Fibroblast of lung (primary cell): Measurements from ENCODE around the gene LPIN2. TPM values are rescaled to one million over a fixed set of nuclear protein-coding genes. Genes with fewer than 3 reads are reported as not detected.

ENCODE experiments used
- DNase-seq, 2 donors: peaks; one replicate each; pipeline versions ENCODE4 v3.0.0 to v3.0.0-alpha.2; 2010; ENCODE audit warnings: low read depth in 2 of 2
- H2AFZ ChIP-seq: 2 replicates; pipeline ENCODE4 v1.5.1; 2012; ENCODE audit warnings: low read length, control low read depth, inconsistent platforms
- H3K27ac ChIP-seq: 2 replicates; pipeline ENCODE4 v1.5.1; 2011; ENCODE audit warnings: low read length, control low read depth; ENCODE audit not compliant: insufficient read depth
- H3K27me3 ChIP-seq: 2 replicates; pipeline ENCODE4 v1.5.1; 2011; ENCODE audit warnings: mild to moderate bottlenecking, low read length; ENCODE audit not compliant: control insufficient read depth, insufficient read depth
- H3K36me3 ChIP-seq: 2 replicates; pipeline ENCODE4 v1.5.1; 2011; ENCODE audit warnings: low read length; ENCODE audit not compliant: control insufficient read depth, insufficient read depth
- H3K4me1 ChIP-seq: 2 replicates; pipeline ENCODE4 v1.5.1; 2011; ENCODE audit warnings: low read length; ENCODE audit not compliant: control insufficient read depth, insufficient read depth; ENCODE audit errors: extremely low read depth
- H3K4me2 ChIP-seq: 2 replicates; pipeline ENCODE4 v1.5.1; 2011; ENCODE audit warnings: low read length, control low read depth; ENCODE audit not compliant: insufficient read depth; ENCODE audit errors: extremely low read depth
- H3K4me3 ChIP-seq, 4 experiments: fragments of 200-600 bp in 1 of 4; sonication (generic) in 1 of 4; replicated peaks in 1 of 4; 2 replicates each; pipeline ENCODE4 v1.5.1; 2011 to 2016; ENCODE audit warnings: low read length in 4 of 4, low read depth in 3 of 4, mild to moderate bottlenecking in 3 of 4, control low read depth in 2 of 4, inconsistent platforms in 1 of 4, mixed read lengths in 1 of 4; ENCODE audit not compliant: insufficient read depth in 1 of 4; ENCODE audit errors: control extremely low read depth in 1 of 4
- H3K79me2 ChIP-seq: 2 replicates; pipeline ENCODE4 v1.5.1; 2012; ENCODE audit warnings: mild to moderate bottlenecking, low read length, inconsistent platforms; ENCODE audit not compliant: control insufficient read depth, insufficient read depth
- H3K9ac ChIP-seq: 2 replicates; pipeline ENCODE4 v1.5.1; 2011; ENCODE audit warnings: mild to moderate bottlenecking, low read length, control low read depth; ENCODE audit not compliant: insufficient read depth
- H3K9me3 ChIP-seq: 2 replicates; pipeline ENCODE4 v1.5.1; 2012; ENCODE audit warnings: low read depth, low read length; ENCODE audit not compliant: control insufficient read depth, insufficient read depth
- H4K20me1 ChIP-seq: 2 replicates; pipeline ENCODE4 v1.5.1; 2011; ENCODE audit warnings: low read length; ENCODE audit not compliant: control insufficient read depth, insufficient read depth; ENCODE audit errors: extremely low read depth
- CTCF ChIP-seq, 2 donors: IDR thresholded peaks in 1 of 2; conservative IDR thresholded peaks in 1 of 2; 1 replicate in 1 of 2; 2 replicates in 1 of 2; pipeline ENCODE4 v1.5.1; 2011 to 2012; ENCODE audit warnings: low read length in 2 of 2, control low read depth in 1 of 2, inconsistent platforms in 1 of 2, low read depth in 1 of 2, mild to moderate bottlenecking in 1 of 2
- EZH2 ChIP-seq: IDR thresholded peaks from 2 replicates; pipeline ENCODE4 v1.5.1; 2012; ENCODE audit warnings: low read length, control low read depth, mild to moderate bottlenecking; ENCODE audit errors: missing control alignments
- polyA plus RNA-seq, 2 donors: library from polyadenylated mRNA; depleted of rRNA in 1 of 2; stranded (reverse) in 1 of 2; unstranded in 1 of 2; fragments of >200 nt; gene quantifications; 2 replicates each; pipeline ENCODE4 v1.2.1, GENCODE V29; 2011 to 2012; ENCODE audit warnings: missing spikeins in 1 of 2
- total RNA-seq: library from RNA; depleted of rRNA; stranded (reverse); fragments of >200 nt; gene quantifications from 2 replicates; pipeline ENCODE4 v1.2.1, GENCODE V29; 2014

Gene LPIN2
- total and polyA plus RNA-seq, 2 donors (not counting 1 experiment from before 2014, with no cell fraction given) = 51.0 to 58.1 TPM

- no peak overlapping the region for H3K9ac ChIP-seq
- peaks cover 78% of the 10 kb centered on the region for H3K79me2 ChIP-seq
Measured at GRCh38 chr18:2964361-2965010, 48.5 kb downstream of the LPIN2 start.

More at GRCh38 chr18:2964361-2965010, 48.5 kb downstream of the LPIN2 start:
- no peaks in the 10 kb centered on the region for H3K36me3 ChIP-seq
- no peak overlapping the region for H3K4me3 ChIP-seq
- TF ChIP-seq CTCF (conservative IDR thresholded peaks at IDR 0.05 in 1 of 2, IDR thresholded peaks at IDR 0.05 in 1 of 2; ENCODE audit: low read depth in 1 of 2, low read length in 2 of 2) (no peak), EZH2 (no peak)
- peaks cover 14% of the 10 kb centered on the region for H3K4me1 ChIP-seq
- H4K20me1 ChIP-seq = no peaks in the 10 kb centered on the region
- DNase-seq = peak in 1 of 2 donors; percentile 47
- H3K27me3 ChIP-seq = no peaks in the 10 kb centered on the region
- no peaks in the 10 kb centered on the region for H3K9me3 ChIP-seq
- H3K4me2 ChIP-seq = no peak overlapping the region
- H2AFZ ChIP-seq = no peak overlapping the region
- H3K27ac ChIP-seq = no peak overlapping the region

Other genes with a start within 250 kb of the LPIN2 start
- gene EMILIN2, start 166.1 kb downstream of the LPIN2 start, total RNA-seq = 11.1 and 18.0 TPM in 2 replicates
- 4.1 and 8.7 TPM in 2 replicates for gene EMILIN2, start 166.1 kb downstream of the LPIN2 start, polyA plus RNA-seq
- gene MYOM1, start 206.8 kb upstream of the LPIN2 start, total RNA-seq = 0.26 and 0.83 TPM in 2 replicates
- 0.05 and 0.07 TPM in 2 replicates for gene MYOM1, start 206.8 kb upstream of the LPIN2 start, polyA plus RNA-seq
- gene MYL12A, start 234.7 kb upstream of the LPIN2 start, total RNA-seq = 499 and 826 TPM in 2 replicates
- 985 and 1,436 TPM in 2 replicates for gene MYL12A, start 234.7 kb upstream of the LPIN2 start, polyA plus RNA-seq
- 259 and 473 TPM in 2 replicates for gene MYL12B, start 249.0 kb upstream of the LPIN2 start, total RNA-seq
- 874 and 1,122 TPM in 2 replicates for gene MYL12B, start 249.0 kb upstream of the LPIN2 start, polyA plus RNA-seq